Measurements from ENCODE around the gene ZNRF3. TPM values are rescaled to one million over a fixed set of nuclear protein-coding genes. Genes with fewer than 3 reads are reported as not detected.

The ZNRF3 gene
- polyA plus RNA-seq, 1 of the 3 experiments (the other 2 are of a cell fraction): 4.2 TPM

DNA sequence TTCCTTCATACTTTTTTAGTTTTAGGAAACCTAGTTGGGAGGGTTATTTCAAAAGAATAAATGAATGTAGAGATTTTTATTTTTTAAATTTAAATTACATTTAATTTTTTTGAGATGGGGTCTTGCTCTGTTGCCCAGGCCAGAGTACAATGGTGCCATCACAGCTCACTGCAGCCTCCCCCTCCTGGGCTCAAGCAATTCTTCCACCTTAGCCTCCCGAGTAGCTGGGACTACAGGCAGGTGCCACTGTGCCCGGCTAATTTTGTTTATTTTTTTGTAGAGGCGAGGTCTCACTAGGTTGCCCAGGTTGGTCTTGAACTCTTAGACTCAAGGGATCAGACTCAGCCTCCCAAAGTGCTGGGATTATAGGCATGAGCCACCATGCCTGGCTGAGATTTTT, 32.6 kb downstream of the ZNRF3 start:
- Histone ChIP-seq H3K4me1 (ENCODE audit: control insufficient read depth in 1 of 2, insufficient read depth in 2 of 2, low read depth in 1 of 2, low read length in 1 of 2) (peaks cover 7 to 17% of the 10 kb centered on the region in 2 experiments; a peak in 2 of 4 replicates), H3K9me2 (no peaks in the 10 kb centered on the region), H3K4me2 (no peak overlapping the region), H3K27me3 (ENCODE audit: insufficient read depth) (no peaks in the 10 kb centered on the region), H3K4me3 (ENCODE audit: low read depth in 2 of 2, low read length in 1 of 2) (no peak overlapping the region), H3K36me3 (replicated peaks in 1 of 2; ENCODE audit: control insufficient read depth in 1 of 2, insufficient read depth in 2 of 2, low read length in 1 of 2) (no peaks in the 10 kb centered on the region), H4K20me1 (ENCODE audit: insufficient read depth) (peaks cover 31% of the 10 kb centered on the region), H3K9ac (no peak overlapping the region), H3K27ac (ENCODE audit: low read depth in 2 of 2, low read length in 1 of 2) (no peak overlapping the region), H3K79me2 (ENCODE audit: insufficient read depth) (peaks cover 53% of the 10 kb centered on the region; the same call in 1 of the 2 replicates), H2AFZ (ENCODE audit: low read depth) (no peak overlapping the region), H3K9me3 (no peaks in the 10 kb centered on the region), H3F3A (replicated peaks; ENCODE audit: insufficient read depth) (no peaks in the 10 kb centered on the region)
- WGBS (ENCODE audit: low lambda C conversion rate): 92% methylated on average over 3 of the region's 3 CpGs
- TF ChIP-seq FOSL2 (IDR thresholded peaks at IDR 0.05; ENCODE audit: borderline replicate concordance, low read depth) (no peak), MEF2A (IDR thresholded peaks at IDR 0.05; ENCODE audit: borderline replicate concordance, low read depth) (no peak), CTCF (IDR thresholded peaks at IDR 0.05) (no peak), POLR2AphosphoS5 (IDR thresholded peaks at IDR 0.05; ENCODE audit: low read depth, low read length) (no peak), TCF12 (IDR thresholded peaks at IDR 0.05) (no peak), JUND (IDR thresholded peaks at IDR 0.05) (no peak), RCOR1 (IDR thresholded peaks at IDR 0.05; ENCODE audit: low read length) (no peak), GABPA (IDR thresholded peaks at IDR 0.05; ENCODE audit: low read depth) (no peak), EZH2phosphoT487 (IDR thresholded peaks at IDR 0.05; ENCODE audit: borderline replicate concordance, low read depth) (no peak), ELF1 (IDR thresholded peaks at IDR 0.05) (no peak), FOXM1 (IDR thresholded peaks at IDR 0.05; ENCODE audit: low read depth) (no peak), FOXJ3 (CRISPR knock-in tag; IDR thresholded peaks at IDR 0.05) (no peak), MXI1 (IDR thresholded peaks at IDR 0.05; ENCODE audit: low read depth, low read length) (no peak), TEAD4 (IDR thresholded peaks at IDR 0.05; ENCODE audit: borderline replicate concordance, insufficient read depth) (no peak), RFX5 (IDR thresholded peaks at IDR 0.05; ENCODE audit: low read length) (no peak), YY1 (IDR thresholded peaks at IDR 0.05; ENCODE audit: low read depth) (no peak)
- TF ChIP-seq, protein P1, sequence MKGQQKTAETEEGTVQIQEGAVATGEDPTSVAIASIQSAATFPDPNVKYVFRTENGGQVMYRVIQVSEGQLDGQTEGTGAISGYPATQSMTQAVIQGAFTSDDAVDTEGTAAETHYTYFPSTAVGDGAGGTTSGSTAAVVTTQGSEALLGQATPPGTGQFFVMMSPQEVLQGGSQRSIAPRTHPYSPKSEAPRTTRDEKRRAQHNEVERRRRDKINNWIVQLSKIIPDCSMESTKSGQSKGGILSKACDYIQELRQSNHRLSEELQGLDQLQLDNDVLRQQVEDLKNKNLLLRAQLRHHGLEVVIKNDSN (IDR thresholded peaks at IDR 0.05; ENCODE audit: borderline replicate concordance, low read depth): no peak
- TF ChIP-seq, protein P2, sequence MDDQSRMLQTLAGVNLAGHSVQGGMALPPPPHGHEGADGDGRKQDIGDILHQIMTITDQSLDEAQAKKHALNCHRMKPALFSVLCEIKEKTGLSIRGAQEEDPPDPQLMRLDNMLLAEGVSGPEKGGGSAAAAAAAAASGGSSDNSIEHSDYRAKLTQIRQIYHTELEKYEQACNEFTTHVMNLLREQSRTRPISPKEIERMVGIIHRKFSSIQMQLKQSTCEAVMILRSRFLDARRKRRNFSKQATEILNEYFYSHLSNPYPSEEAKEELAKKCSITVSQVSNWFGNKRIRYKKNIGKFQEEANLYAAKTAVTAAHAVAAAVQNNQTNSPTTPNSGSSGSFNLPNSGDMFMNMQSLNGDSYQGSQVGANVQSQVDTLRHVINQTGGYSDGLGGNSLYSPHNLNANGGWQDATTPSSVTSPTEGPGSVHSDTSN (IDR thresholded peaks at IDR 0.05): no peak
- CTCF ChIA-PET: interaction anchor here (0.8 to 4.6 kb wide), 2 partner anchors 16 to 125 kb away, joined by 3 to 13 read pairs; no protein-coding TSS in a partner anchor
- POLR2A ChIA-PET: no interaction called here
- no peak for DNase-seq

Data from SK-N-SH (cell line).